Bronchial epithelial cell (primary cell): ENCODE results near the gene MBD4. TPM values are rescaled to one million over a fixed set of nuclear protein-coding genes. Genes with fewer than 3 reads are reported as not detected.

Experiments used
- DNase-seq: peaks from one replicate; pipeline ENCODE4 v3.0.0-alpha.2; 2010; ENCODE audit warnings: low read depth
- FAIRE-seq: peaks from 2 replicates; lab custom pipeline; 2011; peaks lifted over from hg19 to GRCh38; lab: Jason Lieb, UNC
- H3K27me3 ChIP-seq: 2 replicates; pipeline ENCODE4 v1.5.1; 2011; ENCODE audit warnings: low read length; ENCODE audit not compliant: control insufficient read depth, insufficient read depth
- H3K36me3 ChIP-seq: 2 replicates; pipeline ENCODE4 v1.5.1; 2011; ENCODE audit warnings: low read length; ENCODE audit not compliant: control insufficient read depth, insufficient read depth
- H3K4me3 ChIP-seq: 2 replicates; pipeline ENCODE4 v1.5.1; 2011; ENCODE audit warnings: mild to moderate bottlenecking, low read depth, low read length, control low read depth
- CTCF ChIP-seq: IDR thresholded peaks from 2 replicates; pipeline ENCODE4 v1.5.1; 2011; ENCODE audit warnings: mild to moderate bottlenecking, moderate library complexity, low read length, control low read depth, inconsistent platforms; ENCODE audit not compliant: insufficient read depth, severe bottlenecking
- total RNA-seq: library from RNA; depleted of rRNA; stranded (reverse); fragments of >200 nt; gene quantifications from 2 replicates; pipeline ENCODE4 v1.2.1, GENCODE V29; 2014

MBD4 gene
- total RNA-seq, 1 donor from 2014 or later: 11.3 TPM

- H3K4me3 ChIP-seq: no peak overlapping the region
- no peak for FAIRE-seq
- TF ChIP-seq CTCF: no peak
- DNase-seq: peak; percentile 25
- H3K27me3 ChIP-seq: no peaks in the 10 kb centered on the region
- H3K36me3 ChIP-seq: no peaks in the 10 kb centered on the region
Observed at GRCh38 chr3:129461022-129461421, 21.3 kb upstream of the MBD4 start.

- FAIRE-seq: no peak
- Histone ChIP-seq H3K27me3 (no peaks in the 10 kb centered on the region), H3K36me3 (no peaks in the 10 kb centered on the region), H3K4me3 (no peak overlapping the region)
- no peak for DNase-seq
- TF ChIP-seq CTCF: no peak
Observed at GRCh38 chr3:129460572-129460971, 20.8 kb upstream of the MBD4 start.

GRCh38 chr3:129460155-129460554 lies 20.4 kb upstream of the MBD4 start:
- DNase-seq (no peak), FAIRE-seq (no peak)
- no peak for TF ChIP-seq CTCF
- no peaks in the 10 kb centered on the region for H3K27me3 ChIP-seq
- H3K4me3 ChIP-seq: no peak overlapping the region
- no peaks in the 10 kb centered on the region for H3K36me3 ChIP-seq

GRCh38 chr3:129453732-129454131 lies 14.0 kb upstream of the MBD4 start:
- FAIRE-seq: no peak
- no peak for DNase-seq
- TF ChIP-seq CTCF: no peak
- Histone ChIP-seq H3K36me3 (no peaks in the 10 kb centered on the region), H3K27me3 (no peaks in the 10 kb centered on the region), H3K4me3 (no peak overlapping the region)

GRCh38 chr3:129449279-129450115 lies 9.7 kb upstream of the MBD4 start:
- H3K36me3 ChIP-seq: no peaks in the 10 kb centered on the region
- no peak for TF ChIP-seq CTCF
- H3K27me3 ChIP-seq: no peaks in the 10 kb centered on the region
- no peak for FAIRE-seq
- no peak overlapping the region for H3K4me3 ChIP-seq
- DNase-seq: peak; percentile 68
